HEK293 (cell line): ENCODE results near the gene YAF2.

Source experiments
- EGR2 ChIP-seq: fragments of 450-650 bp; formaldehyde crosslinking; IDR thresholded peaks from 2 replicates; pipeline ENCODE4 v1.5.1; 2016; ENCODE audit warnings: low read depth, missing biosample characterization, missing genetic modification characterization
- GLIS1 ChIP-seq: fragments of 450-650 bp; formaldehyde crosslinking; IDR thresholded peaks from 2 replicates; pipeline ENCODE4 v1.5.1; 2016; ENCODE audit warnings: missing biosample characterization, missing genetic modification characterization
- KLF1 ChIP-seq: fragments of 450-650 bp; formaldehyde crosslinking; IDR thresholded peaks from 2 replicates; pipeline ENCODE4 v1.5.1; 2016; ENCODE audit warnings: missing biosample characterization, missing genetic modification characterization
- ZBTB21 ChIP-seq: fragments of 450-650 bp; formaldehyde crosslinking; IDR thresholded peaks from 2 replicates; pipeline ENCODE4 v1.5.1; 2017; ENCODE audit warnings: missing biosample characterization, missing genetic modification characterization
- ZFHX2 ChIP-seq: fragments of 450-650 bp; formaldehyde crosslinking; conservative IDR thresholded peaks from 2 replicates; pipeline ENCODE4 v1.5.1; 2016; ENCODE audit warnings: missing biosample characterization, missing genetic modification characterization
- ZNF16 ChIP-seq: fragments of 450-650 bp; formaldehyde crosslinking; IDR thresholded peaks from 2 replicates; pipeline ENCODE4 v1.5.1; 2016; ENCODE audit warnings: low read depth, missing biosample characterization, missing genetic modification characterization
- ZNF174 ChIP-seq: fragments of 450-650 bp; formaldehyde crosslinking; IDR thresholded peaks from 2 replicates; pipeline ENCODE4 v1.5.0; 2017; ENCODE audit warnings: missing biosample characterization, mild to moderate bottlenecking, missing genetic modification characterization
- ZNF221 ChIP-seq: fragments of 450-650 bp; formaldehyde crosslinking; IDR thresholded peaks from 2 replicates; pipeline ENCODE4 v1.5.1; 2017; ENCODE audit warnings: missing biosample characterization, missing genetic modification characterization, borderline replicate concordance
- ZNF23 ChIP-seq: fragments of 450-650 bp; formaldehyde crosslinking; IDR thresholded peaks from 2 replicates; pipeline ENCODE4 v1.5.1; 2016; ENCODE audit warnings: missing biosample characterization, missing genetic modification characterization, borderline replicate concordance
- ZNF24 ChIP-seq: fragments of 450-650 bp; formaldehyde crosslinking; IDR thresholded peaks from 2 replicates; pipeline ENCODE4 v1.5.1; 2016; ENCODE audit warnings: missing biosample characterization, missing genetic modification characterization
- ZNF274 ChIP-seq, 2 experiments: fragments of 200-500 bp in 1 of 2; fragments of 450-650 bp in 1 of 2; sonication (Bioruptor generic) in 1 of 2; formaldehyde crosslinking in 1 of 2; IDR thresholded peaks; 2 replicates each; pipeline versions ENCODE4 v1.5.1 to v1.6.1; 2014 to 2016; ENCODE audit warnings: borderline replicate concordance in 1 of 2, inconsistent platforms in 1 of 2, low read length in 1 of 2, missing biosample characterization in 1 of 2, missing genetic modification characterization in 1 of 2
- ZNF302 ChIP-seq: fragments of 450-650 bp; formaldehyde crosslinking; IDR thresholded peaks from 2 replicates; pipeline ENCODE4 v1.5.1; 2016; ENCODE audit warnings: missing biosample characterization, missing genetic modification characterization, low read depth
- ZNF366 ChIP-seq: fragments of 450-650 bp; formaldehyde crosslinking; conservative IDR thresholded peaks from 2 replicates; pipeline ENCODE4 v1.5.1; 2016; ENCODE audit warnings: missing biosample characterization, missing genetic modification characterization
- ZNF549 ChIP-seq: fragments of 450-650 bp; IDR thresholded peaks from 2 replicates; pipeline ENCODE4 v1.5.1; 2018; ENCODE audit warnings: missing biosample characterization, missing genetic modification characterization, mild to moderate bottlenecking, inconsistent platforms, moderate library complexity
- ZNF610 ChIP-seq: fragments of 450-650 bp; formaldehyde crosslinking; IDR thresholded peaks from 2 replicates; pipeline ENCODE4 v1.5.1; 2016; ENCODE audit warnings: missing biosample characterization, missing genetic modification characterization, borderline replicate concordance
- ZNF629 ChIP-seq: fragments of 450-650 bp; formaldehyde crosslinking; IDR thresholded peaks from 2 replicates; pipeline ENCODE4 v1.5.1; 2017; ENCODE audit warnings: missing biosample characterization, missing genetic modification characterization
- ZSCAN23 ChIP-seq: fragments of 450-650 bp; formaldehyde crosslinking; IDR thresholded peaks from 2 replicates; pipeline ENCODE4 v1.5.1; 2016; ENCODE audit warnings: missing biosample characterization, missing genetic modification characterization
- ZXDB ChIP-seq: fragments of 450-650 bp; formaldehyde crosslinking; IDR thresholded peaks from 2 replicates; pipeline ENCODE4 v1.5.1; 2016; ENCODE audit warnings: missing biosample characterization, missing genetic modification characterization
- TF ChIP-seq, protein P1 (sequence below): fragments of 450-650 bp; formaldehyde crosslinking; IDR thresholded peaks from 2 replicates; pipeline ENCODE4 v1.5.1; 2016; ENCODE audit warnings: missing biosample characterization, missing genetic modification characterization
- TF ChIP-seq, protein P2 (sequence below): fragments of 450-650 bp; formaldehyde crosslinking; IDR thresholded peaks from 2 replicates; pipeline ENCODE4 v1.5.1; 2017; ENCODE audit warnings: missing biosample characterization, missing genetic modification characterization
- TF ChIP-seq, protein P3 (sequence below): fragments of 450-650 bp; formaldehyde crosslinking; IDR thresholded peaks from 2 replicates; pipeline ENCODE4 v1.5.1; 2017; ENCODE audit warnings: missing biosample characterization, missing genetic modification characterization
- TF ChIP-seq, protein P4 (sequence below): fragments of 450-650 bp; formaldehyde crosslinking; IDR thresholded peaks from 2 replicates; pipeline ENCODE4 v1.5.1; 2016; ENCODE audit warnings: missing biosample characterization, missing genetic modification characterization, low read depth
- TF ChIP-seq, protein P5 (sequence below): fragments of 450-650 bp; formaldehyde crosslinking; IDR thresholded peaks from 2 replicates; pipeline ENCODE4 v1.5.1; 2016; ENCODE audit warnings: missing biosample characterization, missing genetic modification characterization, low read depth
- TF ChIP-seq, protein P6 (sequence below): fragments of 450-650 bp; formaldehyde crosslinking; IDR thresholded peaks from 2 replicates; pipeline ENCODE4 v1.5.1; 2016; ENCODE audit warnings: missing biosample characterization, missing genetic modification characterization
- TF ChIP-seq, protein P7 (sequence below): fragments of 450-650 bp; formaldehyde crosslinking; IDR thresholded peaks from 2 replicates; pipeline ENCODE4 v1.5.1; 2016; ENCODE audit warnings: missing biosample characterization, missing genetic modification characterization

The YAF2 gene

DNA sequence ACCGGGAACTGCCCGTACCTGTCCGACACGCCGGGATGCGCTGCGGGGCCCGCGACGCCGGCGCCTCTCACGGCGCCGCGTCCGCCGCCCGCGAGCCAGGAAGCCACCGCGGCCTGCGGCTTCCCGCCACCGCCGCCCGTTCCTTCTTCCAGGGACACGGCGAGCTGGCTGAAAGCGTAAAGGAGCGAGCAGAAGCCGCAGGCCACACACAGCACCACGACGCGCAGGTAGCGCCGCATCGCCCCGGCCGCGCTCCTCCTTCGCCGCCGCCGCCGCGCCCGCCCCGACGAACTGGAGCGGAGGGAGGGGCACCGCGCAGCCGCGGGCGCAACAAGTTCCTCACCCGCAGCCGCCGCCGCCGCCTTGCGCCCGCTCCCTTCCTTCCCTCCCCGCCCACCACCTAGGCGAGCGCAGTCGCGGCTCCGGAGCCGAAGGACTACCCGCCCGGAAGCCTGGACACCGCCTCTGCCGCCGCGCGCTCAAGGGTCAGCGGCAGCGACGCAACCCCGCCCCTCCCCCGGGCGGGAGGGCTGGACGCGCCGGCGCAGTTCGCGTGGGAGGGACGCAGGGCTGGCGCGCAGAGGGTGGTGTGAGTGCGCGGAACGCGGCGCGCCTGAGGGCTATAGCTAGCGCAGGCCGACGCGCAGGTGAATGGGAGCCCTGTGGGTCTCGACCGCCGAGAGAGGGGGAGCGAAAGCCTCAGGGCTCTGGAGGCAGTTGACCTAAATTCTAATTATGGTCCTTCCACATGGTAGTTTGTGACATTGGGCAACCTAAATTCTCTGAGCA lies 93.4 kb downstream of the YAF2 start, which contains the start of gene GXYLT1 (continued):
- TF ChIP-seq, protein P1, sequence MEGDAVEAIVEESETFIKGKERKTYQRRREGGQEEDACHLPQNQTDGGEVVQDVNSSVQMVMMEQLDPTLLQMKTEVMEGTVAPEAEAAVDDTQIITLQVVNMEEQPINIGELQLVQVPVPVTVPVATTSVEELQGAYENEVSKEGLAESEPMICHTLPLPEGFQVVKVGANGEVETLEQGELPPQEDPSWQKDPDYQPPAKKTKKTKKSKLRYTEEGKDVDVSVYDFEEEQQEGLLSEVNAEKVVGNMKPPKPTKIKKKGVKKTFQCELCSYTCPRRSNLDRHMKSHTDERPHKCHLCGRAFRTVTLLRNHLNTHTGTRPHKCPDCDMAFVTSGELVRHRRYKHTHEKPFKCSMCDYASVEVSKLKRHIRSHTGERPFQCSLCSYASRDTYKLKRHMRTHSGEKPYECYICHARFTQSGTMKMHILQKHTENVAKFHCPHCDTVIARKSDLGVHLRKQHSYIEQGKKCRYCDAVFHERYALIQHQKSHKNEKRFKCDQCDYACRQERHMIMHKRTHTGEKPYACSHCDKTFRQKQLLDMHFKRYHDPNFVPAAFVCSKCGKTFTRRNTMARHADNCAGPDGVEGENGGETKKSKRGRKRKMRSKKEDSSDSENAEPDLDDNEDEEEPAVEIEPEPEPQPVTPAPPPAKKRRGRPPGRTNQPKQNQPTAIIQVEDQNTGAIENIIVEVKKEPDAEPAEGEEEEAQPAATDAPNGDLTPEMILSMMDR (tag by site-specific recombination) = no peak
- TF ChIP-seq ZNF610 (tag by site-specific recombination) = no peak; the same call in 1 of the 2 replicates
- TF ChIP-seq, protein P2, sequence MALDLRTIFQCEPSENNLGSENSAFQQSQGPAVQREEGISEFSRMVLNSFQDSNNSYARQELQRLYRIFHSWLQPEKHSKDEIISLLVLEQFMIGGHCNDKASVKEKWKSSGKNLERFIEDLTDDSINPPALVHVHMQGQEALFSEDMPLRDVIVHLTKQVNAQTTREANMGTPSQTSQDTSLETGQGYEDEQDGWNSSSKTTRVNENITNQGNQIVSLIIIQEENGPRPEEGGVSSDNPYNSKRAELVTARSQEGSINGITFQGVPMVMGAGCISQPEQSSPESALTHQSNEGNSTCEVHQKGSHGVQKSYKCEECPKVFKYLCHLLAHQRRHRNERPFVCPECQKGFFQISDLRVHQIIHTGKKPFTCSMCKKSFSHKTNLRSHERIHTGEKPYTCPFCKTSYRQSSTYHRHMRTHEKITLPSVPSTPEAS (tag by site-specific recombination) = no peak
- peak; percentile 96 for TF ChIP-seq ZFHX2 (tag by site-specific recombination)
- peak; percentile 71 for TF ChIP-seq ZXDB
- TF ChIP-seq ZNF174 = no peak
- TF ChIP-seq EGR2 (tag by site-specific recombination) = peak; percentile 84
- no peak for TF ChIP-seq ZNF16
- TF ChIP-seq ZNF24 (tag by site-specific recombination) = no peak
- TF ChIP-seq ZNF549 (tag by site-specific recombination) = no peak
- TF ChIP-seq KLF1 (tag by site-specific recombination) = peak; percentile 93
- TF ChIP-seq, protein P3, sequence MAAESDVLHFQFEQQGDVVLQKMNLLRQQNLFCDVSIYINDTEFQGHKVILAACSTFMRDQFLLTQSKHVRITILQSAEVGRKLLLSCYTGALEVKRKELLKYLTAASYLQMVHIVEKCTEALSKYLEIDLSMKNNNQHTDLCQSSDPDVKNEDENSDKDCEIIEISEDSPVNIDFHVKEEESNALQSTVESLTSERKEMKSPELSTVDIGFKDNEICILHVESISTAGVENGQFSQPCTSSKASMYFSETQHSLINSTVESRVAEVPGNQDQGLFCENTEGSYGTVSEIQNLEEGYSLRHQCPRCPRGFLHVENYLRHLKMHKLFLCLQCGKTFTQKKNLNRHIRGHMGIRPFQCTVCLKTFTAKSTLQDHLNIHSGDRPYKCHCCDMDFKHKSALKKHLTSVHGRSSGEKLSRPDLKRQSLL (tag by site-specific recombination) = peak; percentile 97
- TF ChIP-seq GLIS1 (tag by site-specific recombination) = peak; percentile 63; the same call in 1 of the 2 replicates
- no peak for TF ChIP-seq ZBTB21 (tag by site-specific recombination)
- TF ChIP-seq, protein P4, sequence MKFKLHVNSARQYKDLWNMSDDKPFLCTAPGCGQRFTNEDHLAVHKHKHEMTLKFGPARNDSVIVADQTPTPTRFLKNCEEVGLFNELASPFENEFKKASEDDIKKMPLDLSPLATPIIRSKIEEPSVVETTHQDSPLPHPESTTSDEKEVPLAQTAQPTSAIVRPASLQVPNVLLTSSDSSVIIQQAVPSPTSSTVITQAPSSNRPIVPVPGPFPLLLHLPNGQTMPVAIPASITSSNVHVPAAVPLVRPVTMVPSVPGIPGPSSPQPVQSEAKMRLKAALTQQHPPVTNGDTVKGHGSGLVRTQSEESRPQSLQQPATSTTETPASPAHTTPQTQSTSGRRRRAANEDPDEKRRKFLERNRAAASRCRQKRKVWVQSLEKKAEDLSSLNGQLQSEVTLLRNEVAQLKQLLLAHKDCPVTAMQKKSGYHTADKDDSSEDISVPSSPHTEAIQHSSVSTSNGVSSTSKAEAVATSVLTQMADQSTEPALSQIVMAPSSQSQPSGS (tag by site-specific recombination) = no peak
- TF ChIP-seq ZSCAN23 = no peak
- TF ChIP-seq, protein P5, sequence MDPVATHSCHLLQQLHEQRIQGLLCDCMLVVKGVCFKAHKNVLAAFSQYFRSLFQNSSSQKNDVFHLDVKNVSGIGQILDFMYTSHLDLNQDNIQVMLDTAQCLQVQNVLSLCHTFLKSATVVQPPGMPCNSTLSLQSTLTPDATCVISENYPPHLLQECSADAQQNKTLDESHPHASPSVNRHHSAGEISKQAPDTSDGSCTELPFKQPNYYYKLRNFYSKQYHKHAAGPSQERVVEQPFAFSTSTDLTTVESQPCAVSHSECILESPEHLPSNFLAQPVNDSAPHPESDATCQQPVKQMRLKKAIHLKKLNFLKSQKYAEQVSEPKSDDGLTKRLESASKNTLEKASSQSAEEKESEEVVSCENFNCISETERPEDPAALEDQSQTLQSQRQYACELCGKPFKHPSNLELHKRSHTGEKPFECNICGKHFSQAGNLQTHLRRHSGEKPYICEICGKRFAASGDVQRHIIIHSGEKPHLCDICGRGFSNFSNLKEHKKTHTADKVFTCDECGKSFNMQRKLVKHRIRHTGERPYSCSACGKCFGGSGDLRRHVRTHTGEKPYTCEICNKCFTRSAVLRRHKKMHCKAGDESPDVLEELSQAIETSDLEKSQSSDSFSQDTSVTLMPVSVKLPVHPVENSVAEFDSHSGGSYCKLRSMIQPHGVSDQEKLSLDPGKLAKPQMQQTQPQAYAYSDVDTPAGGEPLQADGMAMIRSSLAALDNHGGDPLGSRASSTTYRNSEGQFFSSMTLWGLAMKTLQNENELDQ (tag by site-specific recombination) = no peak
- TF ChIP-seq ZNF274 (IDR thresholded peaks at IDR 0.05; ENCODE audit: low read length) = no peak
- no peak for TF ChIP-seq ZNF274 (tag by site-specific recombination; IDR thresholded peaks at IDR 0.05; ENCODE audit: borderline replicate concordance)
- no peak for TF ChIP-seq ZNF221 (tag by site-specific recombination)
- TF ChIP-seq ZNF302 (tag by site-specific recombination) = no peak
- no peak for TF ChIP-seq ZNF366
- TF ChIP-seq, protein P6, sequence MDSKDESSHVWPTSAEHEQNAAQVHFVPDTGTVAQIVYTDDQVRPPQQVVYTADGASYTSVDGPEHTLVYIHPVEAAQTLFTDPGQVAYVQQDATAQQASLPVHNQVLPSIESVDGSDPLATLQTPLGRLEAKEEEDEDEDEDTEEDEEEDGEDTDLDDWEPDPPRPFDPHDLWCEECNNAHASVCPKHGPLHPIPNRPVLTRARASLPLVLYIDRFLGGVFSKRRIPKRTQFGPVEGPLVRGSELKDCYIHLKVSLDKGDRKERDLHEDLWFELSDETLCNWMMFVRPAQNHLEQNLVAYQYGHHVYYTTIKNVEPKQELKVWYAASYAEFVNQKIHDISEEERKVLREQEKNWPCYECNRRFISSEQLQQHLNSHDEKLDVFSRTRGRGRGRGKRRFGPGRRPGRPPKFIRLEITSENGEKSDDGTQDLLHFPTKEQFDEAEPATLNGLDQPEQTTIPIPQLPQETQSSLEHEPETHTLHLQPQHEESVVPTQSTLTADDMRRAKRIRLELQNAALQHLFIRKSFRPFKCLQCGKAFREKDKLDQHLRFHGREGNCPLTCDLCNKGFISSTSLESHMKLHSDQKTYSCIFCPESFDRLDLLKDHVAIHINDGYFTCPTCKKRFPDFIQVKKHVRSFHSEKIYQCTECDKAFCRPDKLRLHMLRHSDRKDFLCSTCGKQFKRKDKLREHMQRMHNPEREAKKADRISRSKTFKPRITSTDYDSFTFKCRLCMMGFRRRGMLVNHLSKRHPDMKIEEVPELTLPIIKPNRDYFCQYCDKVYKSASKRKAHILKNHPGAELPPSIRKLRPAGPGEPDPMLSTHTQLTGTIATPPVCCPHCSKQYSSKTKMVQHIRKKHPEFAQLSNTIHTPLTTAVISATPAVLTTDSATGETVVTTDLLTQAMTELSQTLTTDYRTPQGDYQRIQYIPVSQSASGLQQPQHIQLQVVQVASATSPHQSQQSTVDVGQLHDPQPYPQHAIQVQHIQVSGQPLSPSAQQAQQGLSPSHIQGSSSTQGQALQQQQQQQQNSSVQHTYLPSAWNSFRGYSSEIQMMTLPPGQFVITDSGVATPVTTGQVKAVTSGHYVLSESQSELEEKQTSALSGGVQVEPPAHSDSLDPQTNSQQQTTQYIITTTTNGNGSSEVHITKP = no peak
- peak; percentile 30; the same call in 1 of the 2 replicates for TF ChIP-seq ZNF629 (tag by site-specific recombination)
- no peak for TF ChIP-seq ZNF23 (tag by site-specific recombination)
- TF ChIP-seq, protein P7, sequence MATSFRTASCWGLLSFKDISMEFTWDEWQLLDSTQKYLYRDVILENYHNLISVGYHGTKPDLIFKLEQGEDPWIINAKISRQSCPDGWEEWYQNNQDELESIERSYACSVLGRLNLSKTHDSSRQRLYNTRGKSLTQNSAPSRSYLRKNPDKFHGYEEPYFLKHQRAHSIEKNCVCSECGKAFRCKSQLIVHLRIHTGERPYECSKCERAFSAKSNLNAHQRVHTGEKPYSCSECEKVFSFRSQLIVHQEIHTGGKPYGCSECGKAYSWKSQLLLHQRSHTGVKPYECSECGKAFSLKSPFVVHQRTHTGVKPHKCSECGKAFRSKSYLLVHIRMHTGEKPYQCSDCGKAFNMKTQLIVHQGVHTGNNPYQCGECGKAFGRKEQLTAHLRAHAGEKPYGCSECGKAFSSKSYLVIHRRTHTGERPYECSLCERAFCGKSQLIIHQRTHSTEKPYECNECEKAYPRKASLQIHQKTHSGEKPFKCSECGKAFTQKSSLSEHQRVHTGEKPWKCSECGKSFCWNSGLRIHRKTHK = no peak
